K562 (cell line): ENCODE data around the gene SLC22A23. TPM values are rescaled to one million over a fixed set of nuclear protein-coding genes. Genes with fewer than 3 reads are reported as not detected.

Source experiments
- ASH1L ChIP-seq: fragments of 450-650 bp; IDR thresholded peaks from 2 replicates; pipeline ENCODE4 v1.6.1; 2018; ENCODE audit warnings: borderline replicate concordance, mild to moderate bottlenecking, low read depth; ENCODE audit not compliant: partially characterized antibody
- BACH1 ChIP-seq: fragments of 200-800 bp; sonication (Bioruptor generic); IDR thresholded peaks from 2 replicates; pipeline ENCODE4 v1.6.1; 2016; ENCODE audit warnings: missing genetic modification characterization, missing compliant biosample characterization
- BCOR ChIP-seq: fragments of 450-650 bp; IDR thresholded peaks from 2 replicates; pipeline ENCODE4 v1.6.1; 2016
- CXXC5 ChIP-seq: fragments of 250-450 bp; sonication (Bioruptor Pico); IDR thresholded peaks from 2 replicates; pipeline ENCODE4 v1.8.0; 2022; ENCODE audit warnings: inconsistent platforms, mild to moderate bottlenecking, moderate library complexity
- EP300 ChIP-seq: IDR thresholded peaks from 2 replicates; pipeline ENCODE4 v1.6.1; 2012; ENCODE audit warnings: low read length, improper control_type of control experiment
- GTF2A2 ChIP-seq: IDR thresholded peaks from 2 replicates; pipeline ENCODE4 v1.6.1; 2016; ENCODE audit warnings: mild to moderate bottlenecking, missing genetic modification characterization, missing compliant biosample characterization
- KLF6 ChIP-seq: fragments of 250-450 bp; sonication (Bioruptor Pico); IDR thresholded peaks from 2 replicates; pipeline ENCODE4 v1.4.0; 2020; ENCODE audit warnings: mild to moderate bottlenecking, moderate library complexity, borderline replicate concordance
- MECOM ChIP-seq: fragments of 250-450 bp; sonication (Bioruptor Pico); IDR thresholded peaks from 2 replicates; pipeline ENCODE4 v1.8.0; 2022; ENCODE audit warnings: inconsistent platforms
- MYBL2 ChIP-seq, 2 experiments: fragments of 450-650 bp in 1 of 2; sonication (generic) in 1 of 2; formaldehyde crosslinking in 1 of 2; IDR thresholded peaks; 2 replicates each; pipeline versions ENCODE4 v1.6.1 to v1.8.1; 2017 to 2022; ENCODE audit warnings: borderline replicate concordance in 1 of 2, inconsistent platforms in 1 of 2, low read depth in 1 of 2, mild to moderate bottlenecking in 1 of 2, missing genetic modification reagents in 1 of 2, moderate library complexity in 1 of 2
- SIN3A ChIP-seq, 2 experiments: fragments of 150-350 bp in 1 of 2; IDR thresholded peaks; 2 replicates each; pipeline ENCODE4 v1.6.1; 2011 to 2016; ENCODE audit warnings: borderline replicate concordance in 2 of 2, low read depth in 2 of 2, low read length in 2 of 2, mild to moderate bottlenecking in 2 of 2, moderate library complexity in 2 of 2; ENCODE audit not compliant: control insufficient read depth in 1 of 2
- TEAD4 ChIP-seq, 2 experiments: sonication (generic) in 1 of 2; formaldehyde crosslinking in 1 of 2; IDR thresholded peaks; 2 replicates each; pipeline versions ENCODE4 v1.6.1 to v1.8.0; 2012 to 2022; ENCODE audit warnings: borderline replicate concordance in 1 of 2, inconsistent platforms in 1 of 2, low read length in 1 of 2, mild to moderate bottlenecking in 1 of 2, missing genetic modification reagents in 1 of 2
- ZNF124 ChIP-seq: sonication (generic); formaldehyde crosslinking; IDR thresholded peaks from 2 replicates; pipeline ENCODE4 v1.8.1; 2022; ENCODE audit warnings: missing genetic modification reagents
- ZNF134 ChIP-seq: fragments of 250-450 bp; sonication (Bioruptor Pico); conservative IDR thresholded peaks from 2 replicates; pipeline ENCODE4 v1.4.0; 2020
- ZNF316 ChIP-seq: fragments of 450-650 bp; IDR thresholded peaks from 2 replicates; pipeline ENCODE4 v1.6.1; 2016
- ZNF699 ChIP-seq: fragments of 250-450 bp; sonication (Bioruptor Pico); IDR thresholded peaks from 2 replicates; pipeline ENCODE4 v1.8.0; 2021; ENCODE audit warnings: mild to moderate bottlenecking, moderate library complexity; ENCODE audit not compliant: insufficient replicate concordance
- polyA plus RNA-seq, 8 experiments: library from polyadenylated mRNA; depleted of rRNA in 4 of 8; stranded (reverse) in 5 of 8; unstranded in 3 of 8; fragments of >200 nt; fragmentation: Nextera tagmentation in 2 of 8; fragmentation: Illumina TruSeq in 1 of 8; extraction: Ambion mirVana in 2 of 8; extraction: Trizol in 1 of 8; gene quantifications; 2 replicates each; pipeline versions ENCODE4 v1.2.1 to v1.2.3, GENCODE V29; 2011 to 2014; ENCODE audit warnings: inconsistent platforms in 1 of 8, missing spikeins in 1 of 8
- total RNA-seq, 7 experiments: library from RNA; depleted of rRNA in 6 of 7; stranded (reverse); fragments of >200 nt in 6 of 7; fragmentation: Illumina TruSeq in 2 of 7; extraction: Trizol in 2 of 7; gene quantifications; 2 replicates each; pipeline versions ENCODE4 v1.2.1 to v1.2.3, GENCODE V29; 2011 to 2021; ENCODE audit warnings: low replicate concordance in 1 of 7
- TF ChIP-seq, protein P1 (sequence below): fragments of 250-450 bp; sonication (Bioruptor Pico); IDR thresholded peaks from 2 replicates; pipeline ENCODE4 v1.8.0; 2022; ENCODE audit warnings: moderate library complexity, mild to moderate bottlenecking, inconsistent platforms
- TF ChIP-seq, protein P2 (sequence below): fragments of 450-650 bp; IDR thresholded peaks from 2 replicates; pipeline ENCODE4 v1.6.1; 2016; ENCODE audit warnings: antibody characterized with exemption

SLC22A23 gene
- total and polyA plus RNA-seq, 9 of the 15 experiments (the other 6 are each of a cell fraction or from before 2014, with no cell fraction given): 0.30 to 8.7 (median 2.5) TPM

DNA sequence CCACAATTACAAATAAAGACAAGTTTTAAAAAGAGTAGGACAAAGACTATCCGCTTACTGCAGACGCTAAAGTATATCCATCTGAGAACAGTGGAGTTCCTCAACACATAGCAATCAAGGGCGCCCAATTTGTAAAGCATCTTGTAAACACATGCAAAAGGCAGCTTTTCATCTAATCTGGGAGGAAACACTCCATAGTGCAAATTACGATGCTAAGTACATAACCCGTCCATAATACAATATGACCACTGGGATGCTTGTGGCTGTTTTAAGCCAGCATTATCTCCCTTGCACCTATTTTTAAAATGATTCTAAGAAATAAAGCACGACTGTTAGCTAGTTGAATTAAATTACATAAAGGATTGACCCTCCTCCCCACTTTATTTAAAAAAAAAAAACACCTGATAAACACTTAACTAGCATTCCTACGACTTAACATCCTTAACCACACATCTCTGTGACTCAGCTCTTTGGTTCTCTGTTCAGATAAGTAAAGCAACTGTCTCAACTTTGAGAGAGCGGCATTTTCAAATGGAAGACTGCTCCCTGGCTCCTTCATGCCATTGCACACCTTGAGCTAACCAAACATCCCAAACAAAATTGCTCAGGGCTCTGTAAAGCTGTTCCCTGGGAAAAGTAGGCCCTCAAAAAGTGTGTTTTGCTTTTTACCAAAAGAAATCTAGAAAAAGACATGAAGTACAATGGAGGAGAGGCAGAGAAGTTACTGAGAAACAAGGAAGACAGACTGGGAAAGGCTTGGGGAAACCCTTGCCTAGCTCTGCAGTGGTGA lies 14.2 kb downstream of the SLC22A23 start (continued):
- TF ChIP-seq, protein P1, sequence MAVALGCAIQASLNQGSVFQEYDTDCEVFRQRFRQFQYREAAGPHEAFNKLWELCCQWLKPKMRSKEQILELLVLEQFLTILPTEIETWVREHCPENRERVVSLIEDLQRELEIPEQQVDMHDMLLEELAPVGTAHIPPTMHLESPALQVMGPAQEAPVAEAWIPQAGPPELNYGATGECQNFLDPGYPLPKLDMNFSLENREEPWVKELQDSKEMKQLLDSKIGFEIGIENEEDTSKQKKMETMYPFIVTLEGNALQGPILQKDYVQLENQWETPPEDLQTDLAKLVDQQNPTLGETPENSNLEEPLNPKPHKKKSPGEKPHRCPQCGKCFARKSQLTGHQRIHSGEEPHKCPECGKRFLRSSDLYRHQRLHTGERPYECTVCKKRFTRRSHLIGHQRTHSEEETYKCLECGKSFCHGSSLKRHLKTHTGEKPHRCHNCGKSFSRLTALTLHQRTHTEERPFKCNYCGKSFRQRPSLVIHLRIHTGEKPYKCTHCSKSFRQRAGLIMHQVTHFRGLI (CRISPR knock-in tag): no peak
- TF ChIP-seq TEAD4 (IDR thresholded peaks at IDR 0.05; ENCODE audit: low read length) (peak; percentile 72), TEAD4 (CRISPR knock-in tag; IDR thresholded peaks at IDR 0.05; ENCODE audit: borderline replicate concordance) (no peak), CXXC5 (CRISPR knock-in tag) (peak; percentile 36), ASH1L (no peak), ZNF134 (CRISPR knock-in tag) (no peak), MYBL2 (IDR thresholded peaks at IDR 0.05; ENCODE audit: low read depth) (no peak; the same call in 1 of the 2 replicates), MYBL2 (CRISPR knock-in tag; IDR thresholded peaks at IDR 0.05; ENCODE audit: borderline replicate concordance) (no peak), BACH1 (tag) (peak; percentile 86), BCOR (peak; percentile 47; the same call in 1 of the 2 replicates), ZNF699 (CRISPR knock-in tag) (no peak), MECOM (CRISPR knock-in tag) (no peak), SIN3A (IDR thresholded peaks at IDR 0.05; ENCODE audit: borderline replicate concordance in 2 of 2, control insufficient read depth in 1 of 2, low read depth in 2 of 2, low read length in 2 of 2) (no peak), EP300 (peak; percentile 58), ZNF124 (CRISPR knock-in tag) (no peak), GTF2A2 (no peak), KLF6 (CRISPR knock-in tag) (no peak), ZNF316 (peak; percentile 93)
- TF ChIP-seq, protein P2, sequence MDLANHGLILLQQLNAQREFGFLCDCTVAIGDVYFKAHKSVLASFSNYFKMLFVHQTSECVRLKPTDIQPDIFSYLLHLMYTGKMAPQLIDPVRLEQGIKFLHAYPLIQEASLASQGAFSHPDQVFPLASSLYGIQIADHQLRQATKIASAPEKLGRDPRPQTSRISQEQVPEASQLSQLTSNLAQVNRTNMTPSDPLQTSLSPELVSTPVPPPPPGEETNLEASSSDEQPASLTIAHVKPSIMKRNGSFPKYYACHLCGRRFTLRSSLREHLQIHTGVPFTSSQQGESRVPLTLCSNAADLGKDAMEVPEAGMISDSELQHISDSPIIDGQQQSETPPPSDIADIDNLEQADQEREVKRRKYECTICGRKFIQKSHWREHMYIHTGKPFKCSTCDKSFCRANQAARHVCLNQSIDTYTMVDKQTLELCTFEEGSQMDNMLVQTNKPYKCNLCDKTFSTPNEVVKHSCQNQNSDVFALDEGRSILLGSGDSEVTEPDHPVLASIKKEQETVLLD: no peak
